OCI-LY7 (cell line): ENCODE data around the gene PEX7.

Experiments used
- EZH2phosphoT487 ChIP-seq: fragments of 200-600 bp; sonication (generic); IDR thresholded peaks from 2 replicates; pipeline ENCODE4 v1.6.1; 2018; ENCODE audit warnings: low read depth, borderline replicate concordance, mild to moderate bottlenecking, mixed run types, antibody characterized with exemption, low read length, moderate library complexity, mixed read lengths
- TF ChIP-seq, protein P1 (sequence below): fragments of 200-600 bp; sonication (generic); conservative IDR thresholded peaks from 2 replicates; pipeline ENCODE4 v1.5.1; 2014; ENCODE audit warnings: mild to moderate bottlenecking, antibody characterized with exemption, low read length, moderate library complexity, mixed read lengths

DNA sequence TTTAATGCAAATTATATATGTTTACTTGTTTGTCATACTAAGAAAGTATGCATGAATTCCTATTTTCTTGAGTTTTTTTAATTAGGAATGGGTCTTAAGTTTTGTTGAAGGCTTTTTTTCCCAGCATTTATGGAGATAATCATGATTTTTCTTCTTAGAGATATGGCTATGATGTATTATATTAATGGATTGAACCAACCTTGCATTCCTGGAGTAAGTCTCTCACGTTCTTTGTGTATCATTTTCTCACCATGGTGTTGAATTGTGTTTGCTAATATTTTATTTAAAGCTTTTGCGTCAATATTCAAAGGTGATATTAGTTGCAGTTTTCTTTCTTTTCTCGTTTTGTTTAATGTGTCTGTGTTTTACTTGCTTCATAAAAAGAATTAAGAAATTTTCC, 51.4 kb downstream of the PEX7 start:
- TF ChIP-seq, protein P1, sequence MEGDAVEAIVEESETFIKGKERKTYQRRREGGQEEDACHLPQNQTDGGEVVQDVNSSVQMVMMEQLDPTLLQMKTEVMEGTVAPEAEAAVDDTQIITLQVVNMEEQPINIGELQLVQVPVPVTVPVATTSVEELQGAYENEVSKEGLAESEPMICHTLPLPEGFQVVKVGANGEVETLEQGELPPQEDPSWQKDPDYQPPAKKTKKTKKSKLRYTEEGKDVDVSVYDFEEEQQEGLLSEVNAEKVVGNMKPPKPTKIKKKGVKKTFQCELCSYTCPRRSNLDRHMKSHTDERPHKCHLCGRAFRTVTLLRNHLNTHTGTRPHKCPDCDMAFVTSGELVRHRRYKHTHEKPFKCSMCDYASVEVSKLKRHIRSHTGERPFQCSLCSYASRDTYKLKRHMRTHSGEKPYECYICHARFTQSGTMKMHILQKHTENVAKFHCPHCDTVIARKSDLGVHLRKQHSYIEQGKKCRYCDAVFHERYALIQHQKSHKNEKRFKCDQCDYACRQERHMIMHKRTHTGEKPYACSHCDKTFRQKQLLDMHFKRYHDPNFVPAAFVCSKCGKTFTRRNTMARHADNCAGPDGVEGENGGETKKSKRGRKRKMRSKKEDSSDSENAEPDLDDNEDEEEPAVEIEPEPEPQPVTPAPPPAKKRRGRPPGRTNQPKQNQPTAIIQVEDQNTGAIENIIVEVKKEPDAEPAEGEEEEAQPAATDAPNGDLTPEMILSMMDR = no peak
- TF ChIP-seq EZH2phosphoT487 = no peak
